HepG2 (cell line): ENCODE measurements around the gene TCF19. TPM values are rescaled to one million over a fixed set of nuclear protein-coding genes. Genes with fewer than 3 reads are reported as not detected.

Experiments used
- ATAC-seq: fragments of 200-7000 bp; cut with Tn5 transposase; 3 replicates; pipeline ENCODE4 v1.9.1; 2020; ENCODE audit warnings: mild to moderate bottlenecking, moderate library complexity
- BruUV-seq: library from RNA; stranded (reverse); fragments of 400-500 nt; replicated peaks from 2 replicates; lab custom pipeline; 2021; lab: Mats Ljungman, UMichigan
- CTCF ChIA-PET: fragments of 300-600 bp; formaldehyde crosslinking; extraction: SDS; loops from one replicate; lab custom pipeline; 2021; ENCODE audit warnings: low total read pairs, inconsistent platforms, low intra/inter-chr PET ratio; lab: Yijun Ruan, JAX
- POLR2A ChIA-PET: fragments of 350-600 bp; sonication (Branson Sonifier 250); formaldehyde crosslinking; loops from one replicate; lab custom pipeline; 2020; ENCODE audit warnings: antibody characterized with exemption, inconsistent platforms; lab: Yijun Ruan, JAX
- DNase-seq: peaks from one replicate; pipeline ENCODE4 v3.0.0-alpha.2; 2015; ENCODE audit warnings: low spot score
- FAIRE-seq: peaks from 3 replicates; lab custom pipeline; 2011; peaks lifted over from hg19 to GRCh38; lab: Jason Lieb, UNC
- H2AFZ ChIP-seq: one replicate; pipeline ENCODE4 v1.6.1; 2011; ENCODE audit warnings: low read length, inconsistent platforms
- H3K27ac ChIP-seq: fragments of 300-600 bp; 3 replicates; pipeline ENCODE4 v1.8.0; 2011; ENCODE audit warnings: mixed run types, mild to moderate bottlenecking, mixed read lengths, low read length, inconsistent platforms; ENCODE audit not compliant: insufficient read depth; ENCODE audit errors: extremely low read length
- H3K27me3 ChIP-seq, 2 experiments: fragments of 200-600 bp in 1 of 2; 2 replicates in 1 of 2; 3 replicates in 1 of 2; pipeline versions ENCODE4 v1.6.0 to v1.8.0; 2011; ENCODE audit warnings: low read length in 2 of 2, mild to moderate bottlenecking in 2 of 2, moderate library complexity in 2 of 2, inconsistent platforms in 1 of 2; ENCODE audit not compliant: insufficient read depth in 2 of 2, control insufficient read depth in 1 of 2
- H3K36me3 ChIP-seq, 2 experiments: fragments of 200-600 bp in 1 of 2; replicated peaks in 1 of 2; 2 replicates in 1 of 2; 3 replicates in 1 of 2; pipeline versions ENCODE4 v1.5.1 to v1.8.0; 2011; ENCODE audit warnings: low read length in 2 of 2, inconsistent platforms in 1 of 2; ENCODE audit not compliant: insufficient read depth in 2 of 2, control insufficient read depth in 1 of 2
- H3K4me1 ChIP-seq: 2 replicates; pipeline ENCODE4 v1.5.1; 2012; ENCODE audit warnings: low read length, inconsistent platforms; ENCODE audit not compliant: insufficient read depth
- H3K4me2 ChIP-seq: 2 replicates; pipeline ENCODE4 v1.6.0; 2011; ENCODE audit warnings: low read depth, low read length, inconsistent platforms
- H3K4me3 ChIP-seq, 3 experiments: fragments of 200-600 bp in 1 of 3; sonication (generic), shearing (Covaris generic) in 1 of 3; replicated peaks in 1 of 3; 2 replicates each; pipeline ENCODE4 v1.5.1; 2011 to 2016; ENCODE audit warnings: low read length in 3 of 3, inconsistent platforms in 2 of 3, low read depth in 2 of 3, mild to moderate bottlenecking in 2 of 3, control low read depth in 1 of 3, mixed read lengths in 1 of 3; ENCODE audit not compliant: insufficient read depth in 1 of 3
- H3K79me2 ChIP-seq: one replicate; pipeline ENCODE4 v1.6.1; 2011; ENCODE audit warnings: low read length, inconsistent platforms; ENCODE audit not compliant: insufficient read depth
- H3K9ac ChIP-seq: 2 replicates; pipeline ENCODE4 v1.6.0; 2011; ENCODE audit warnings: mild to moderate bottlenecking, low read depth, low read length, inconsistent platforms; ENCODE audit not compliant: insufficient read depth
- H3K9me3 ChIP-seq: 2 replicates; pipeline ENCODE4 v1.5.1; 2012; ENCODE audit warnings: mild to moderate bottlenecking, low read length
- H4K20me1 ChIP-seq: 2 replicates; pipeline ENCODE4 v1.6.0; 2011; ENCODE audit warnings: inconsistent platforms, mild to moderate bottlenecking, low read length, moderate library complexity; ENCODE audit not compliant: insufficient read depth
- ARNT2 ChIP-seq: sonication (generic); formaldehyde crosslinking; IDR thresholded peaks from 2 replicates; pipeline ENCODE4 v1.8.0; 2022; ENCODE audit warnings: mild to moderate bottlenecking, low read depth, missing genetic modification reagents, moderate library complexity
- BRCA1 ChIP-seq: sonication (generic); formaldehyde crosslinking; IDR thresholded peaks from 2 replicates; pipeline ENCODE4 v1.4.0; 2020; ENCODE audit warnings: missing genetic modification reagents
- CREB1 ChIP-seq, 2 experiments: fragments of 450-650 bp in 1 of 2; IDR thresholded peaks; 2 replicates each; pipeline ENCODE4 v1.6.1; 2016 to 2017; ENCODE audit warnings: control low read depth in 1 of 2, mild to moderate bottlenecking in 1 of 2, missing compliant biosample characterization in 1 of 2, missing genetic modification characterization in 1 of 2
- IKZF4 ChIP-seq: sonication (generic); formaldehyde crosslinking; IDR thresholded peaks from 2 replicates; pipeline ENCODE4 v1.5.1; 2020; ENCODE audit warnings: borderline replicate concordance, mild to moderate bottlenecking, low read depth, missing genetic modification reagents; ENCODE audit errors: not compliant biosample characterization
- KLF9 ChIP-seq: IDR thresholded peaks from 2 replicates; pipeline ENCODE4 v1.6.1; 2016; ENCODE audit warnings: low read depth
- WIZ ChIP-seq: sonication (generic); formaldehyde crosslinking; IDR thresholded peaks from 2 replicates; pipeline ENCODE4 v1.5.1; 2020; ENCODE audit warnings: mild to moderate bottlenecking, missing genetic modification reagents
- ZNF510 ChIP-seq: sonication (generic); formaldehyde crosslinking; IDR thresholded peaks from 2 replicates; pipeline ENCODE4 v1.4.0; 2020; ENCODE audit warnings: low read depth, mild to moderate bottlenecking, missing genetic modification reagents
- ZNF652 ChIP-seq: IDR thresholded peaks from 2 replicates; pipeline ENCODE4 v1.6.1; 2016; ENCODE audit warnings: low read depth, borderline replicate concordance
- ZNF83 ChIP-seq: sonication (generic); formaldehyde crosslinking; IDR thresholded peaks from 2 replicates; pipeline ENCODE4 v1.4.0; 2020; ENCODE audit warnings: missing genetic modification reagents, mild to moderate bottlenecking, borderline replicate concordance
- WGBS: methylation state at CpG from one replicate; pipeline ENCODE4 v1.1.6; 2017; ENCODE audit warnings: low lambda C conversion rate; 5-methylcytosine and 5-hydroxymethylcytosine counted together
- in situ Hi-C: cut with HindIII; loops from 2 replicates; pipeline ENCODE4 v1.10.0; 2017; ENCODE audit warnings: low pct_unique_long_range_greater_than_20kb; ENCODE audit not compliant: extremely low pct_ligation_motif_present
- intact Hi-C: fragments of 100-400 bp; cut with micrococcal nuclease; formaldehyde crosslinking; loops from one replicate; pipeline ENCODE4 v1.10.0; 2022; ENCODE audit not compliant: unreplicated experiment
- polyA plus RNA-seq, 8 experiments: library from polyadenylated mRNA; depleted of rRNA in 3 of 8; stranded (reverse) in 7 of 8; unstranded in 1 of 8; fragments of >200 nt; fragmentation: Illumina TruSeq in 4 of 8; extraction: Trizol in 4 of 8; gene quantifications; 2 replicates each; pipeline versions ENCODE4 v1.2.1 to v1.2.3, GENCODE V29; 2011 to 2016; ENCODE audit warnings: low read depth in 4 of 8, missing spikeins in 1 of 8, mixed read lengths in 1 of 8; ENCODE audit not compliant: insufficient read depth in 1 of 8
- total RNA-seq, 5 experiments: library from RNA; depleted of rRNA; stranded (reverse); fragments of >200 nt; fragmentation: Illumina TruSeq; extraction: Trizol; gene quantifications; 2 replicates each; pipeline ENCODE4 v1.2.3, GENCODE V29; 2016; ENCODE audit warnings: low read depth in 1 of 5

Gene TCF19
- total and polyA plus RNA-seq, 2 of the 13 experiments (the other 11 are each of a cell fraction or from before 2014, with no cell fraction given), result 4.9 to 22.2 TPM

- H2AFZ ChIP-seq, result no peak overlapping the region
- BruUV-seq, result no TSS peak
- no peaks in the 10 kb centered on the region for H3K79me2 ChIP-seq
- no peak for DNase-seq
- ChIA-PET POLR2A (no interaction called here), CTCF (no interaction called here)
- intact Hi-C loops (no loop called here), in situ Hi-C loops (no loop called here)
- 43% methylated on average over 3 of the region's 3 CpGs for WGBS
- ATAC-seq, result no peak
- no peaks in the 10 kb centered on the region for H4K20me1 ChIP-seq
- FAIRE-seq, result no peak
- H3K27me3 ChIP-seq, result peaks cover 0 to 15% of the 10 kb centered on the region in 2 experiments; a peak in 3 of 5 replicates
- H3K9ac ChIP-seq, result no peak overlapping the region
- H3K36me3 ChIP-seq, result no peaks in the 10 kb centered on the region
- TF ChIP-seq ZNF652, result no peak
- no peak for TF ChIP-seq ARNT2 (CRISPR knock-in tag)
- TF ChIP-seq ZNF510 (CRISPR knock-in tag), result no peak
- TF ChIP-seq CREB1 (IDR thresholded peaks at IDR 0.05), result no peak
- no peak for TF ChIP-seq CREB1 (CRISPR knock-in tag; IDR thresholded peaks at IDR 0.05)
- no peak for TF ChIP-seq ZNF83 (CRISPR knock-in tag)
- no peak for TF ChIP-seq BRCA1 (CRISPR knock-in tag)
- TF ChIP-seq WIZ (CRISPR knock-in tag), result no peak
- no peaks in the 10 kb centered on the region for H3K4me1 ChIP-seq
- H3K9me3 ChIP-seq, result no peaks in the 10 kb centered on the region
- H3K4me3 ChIP-seq, result no peak overlapping the region
- H3K27ac ChIP-seq, result no peak overlapping the region
- no peak overlapping the region for H3K4me2 ChIP-seq
Measured at GRCh38 chr6:31131595-31131994, 26.8 kb upstream of the TCF19 start.

DNA sequence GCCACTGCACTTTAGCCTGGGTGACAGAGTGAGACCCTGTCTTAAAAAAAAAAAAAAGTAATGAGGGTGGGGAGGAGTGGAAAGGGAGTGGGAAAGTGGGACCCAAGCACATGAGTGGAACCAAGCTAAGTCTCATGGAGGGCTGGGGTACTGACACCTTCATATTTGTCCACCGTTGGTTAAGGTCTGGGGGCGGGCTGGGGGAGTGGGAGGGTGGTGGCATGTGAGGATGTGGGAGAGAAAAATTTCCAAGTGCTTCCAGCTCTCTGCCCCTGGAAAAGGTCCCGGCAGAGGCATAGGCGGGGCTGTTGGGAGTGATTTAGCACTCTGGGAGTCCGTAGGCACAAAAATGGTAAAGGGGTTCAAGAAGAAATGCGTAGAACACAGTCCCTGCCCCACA is 25.6 kb upstream of the TCF19 start:
- in situ Hi-C loops, result no loop called here
- Histone ChIP-seq H2AFZ (no peak overlapping the region), H3K9ac (no peak overlapping the region), H3K79me2 (no peaks in the 10 kb centered on the region), H3K4me3 (no peak overlapping the region), H3K9me3 (no peaks in the 10 kb centered on the region), H3K36me3 (no peaks in the 10 kb centered on the region), H3K27ac (no peak overlapping the region), H4K20me1 (no peaks in the 10 kb centered on the region), H3K4me1 (peaks cover 4% of the 10 kb centered on the region), H3K4me2 (no peak overlapping the region), H3K27me3 (peaks cover 0 to 11% of the 10 kb centered on the region in 2 experiments; a peak in 1 of 5 replicates)
- no peak for TF ChIP-seq KLF9
- TF ChIP-seq IKZF4 (CRISPR knock-in tag), result no peak
- CTCF ChIA-PET, result no interaction called here
- intact Hi-C loops, result no loop called here
- FAIRE-seq (no peak), DNase-seq (no peak), ATAC-seq (no peak)
- WGBS, result 28% methylated on average over 6 of the region's 6 CpGs
- BruUV-seq, result no TSS peak
- POLR2A ChIA-PET, result no interaction called here
